GM19193 (cell line): Measurements from ENCODE around the gene MAX.

Experiments
- POLR2A ChIP-seq: IDR thresholded peaks from 4 replicates; pipeline ENCODE4 v1.6.1; 2011; ENCODE audit not compliant: insufficient read depth, insufficient read length; ENCODE audit errors: extremely low read depth

Gene MAX

DNA sequence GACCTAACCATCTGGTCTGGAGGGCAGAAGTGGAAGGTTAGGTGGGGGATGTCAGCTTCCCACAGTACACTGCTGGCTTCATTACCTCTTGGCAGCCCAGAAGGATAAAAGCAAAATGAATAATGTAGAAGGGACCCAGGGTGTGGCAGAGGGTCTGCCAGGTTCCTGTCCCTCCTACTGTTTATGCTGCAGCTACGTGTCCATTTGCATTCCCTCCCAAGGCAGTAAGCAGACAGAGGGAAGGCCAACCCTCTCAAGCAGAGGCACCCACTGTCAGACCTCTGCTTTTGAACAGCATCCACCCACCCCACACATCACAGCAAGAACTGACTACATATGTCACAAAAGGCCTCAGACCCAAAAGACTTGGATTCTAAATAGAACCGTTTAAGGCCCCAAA lies 19.4 kb downstream of the MAX start:
- TF ChIP-seq POLR2A, result no peak

DNA sequence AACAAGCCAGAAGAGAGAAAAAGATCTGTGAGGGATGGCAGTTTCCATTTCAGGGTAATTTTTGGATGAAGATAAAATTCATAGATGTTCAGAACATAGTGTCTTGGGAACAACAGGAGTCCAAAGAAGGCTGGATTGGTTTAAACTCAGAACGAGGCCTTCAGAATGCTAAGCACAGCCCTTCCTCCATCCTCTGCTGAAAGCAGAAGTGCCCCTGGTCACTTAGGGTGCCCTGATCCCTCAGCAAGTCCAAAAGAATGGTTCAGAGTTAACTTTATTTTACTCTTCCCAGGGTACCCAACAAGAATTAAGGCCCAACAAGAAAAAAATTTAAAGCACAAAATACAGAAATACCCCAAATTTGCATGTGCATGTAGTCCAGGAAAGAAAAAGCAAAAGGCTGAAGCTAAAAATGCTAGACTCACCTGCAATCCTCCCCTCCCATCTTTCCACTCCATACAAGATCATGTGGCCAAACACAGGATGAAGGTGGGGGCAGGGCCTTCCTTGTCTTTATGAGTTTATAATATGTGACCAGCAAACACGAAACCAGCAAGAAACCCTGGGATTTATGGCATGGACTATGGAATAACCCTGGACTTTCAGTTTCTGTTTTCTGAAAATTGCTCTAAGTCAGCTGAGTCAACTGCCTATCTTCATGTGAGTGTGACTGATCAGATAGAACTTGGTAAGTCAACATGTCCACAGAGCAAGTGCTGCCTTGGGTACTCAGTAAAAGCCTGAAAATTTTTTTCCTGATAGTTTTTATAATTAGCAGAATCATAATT lies 21.2 kb downstream of the MAX start:
- no peak for TF ChIP-seq POLR2A

DNA sequence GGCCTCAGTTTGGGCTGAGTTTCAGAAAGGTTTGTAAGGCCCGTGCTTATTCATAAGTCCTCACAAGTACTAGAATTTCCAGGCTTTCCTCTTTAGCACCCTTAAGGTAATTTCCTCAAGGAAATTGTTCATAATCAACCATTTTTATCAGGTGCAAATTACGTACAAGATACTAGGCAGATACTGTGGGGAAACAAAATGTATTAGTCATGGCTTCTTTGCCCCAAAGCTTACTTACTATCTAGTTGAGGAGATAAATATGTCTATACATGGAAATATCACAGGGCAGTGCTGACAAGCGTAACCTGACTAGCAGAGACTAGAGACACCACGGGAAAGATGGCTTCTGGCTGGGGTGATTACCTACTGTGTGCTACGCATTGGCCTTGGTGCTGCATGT lies 22.5 kb downstream of the MAX start:
- no peak for TF ChIP-seq POLR2A

DNA sequence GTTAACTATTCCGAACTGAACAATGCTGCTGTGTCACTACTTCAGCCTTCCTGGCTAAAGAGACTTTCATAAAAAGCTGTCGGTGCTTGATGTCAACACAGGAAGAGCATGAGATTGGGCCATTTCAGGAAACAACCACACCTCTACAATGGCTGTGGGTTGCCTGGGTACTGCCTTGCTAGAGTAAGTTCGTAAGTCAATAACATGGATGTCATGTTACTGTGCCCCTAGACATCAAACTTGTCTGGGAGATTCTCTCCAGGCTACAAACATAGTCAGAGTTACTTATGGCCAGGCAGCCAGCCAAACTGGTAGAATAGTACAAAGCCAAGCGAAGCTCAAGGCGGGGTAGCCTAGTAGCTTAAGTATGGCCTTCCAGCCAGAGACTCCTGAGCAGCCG lies 23.1 kb downstream of the MAX start:
- no peak for TF ChIP-seq POLR2A

DNA sequence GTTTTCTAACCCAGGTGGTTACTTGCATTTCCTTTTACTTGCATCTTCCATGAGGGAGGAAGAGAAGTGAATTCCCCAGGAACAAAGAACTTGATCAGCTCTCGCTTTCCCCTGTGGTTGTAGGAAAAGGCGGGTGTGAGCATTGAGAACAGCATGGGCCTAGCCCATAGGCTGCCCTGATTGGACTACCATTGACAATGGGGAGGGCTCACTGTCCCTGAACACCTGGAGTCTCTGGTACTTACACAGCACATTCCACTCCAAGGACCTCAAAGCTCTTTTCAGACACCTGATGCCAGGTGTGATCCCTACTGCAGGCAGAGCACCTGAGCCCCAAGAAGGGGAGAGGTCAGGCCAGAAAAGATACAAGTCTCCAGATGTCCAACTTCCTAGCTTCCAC lies 25.0 kb downstream of the MAX start:
- TF ChIP-seq POLR2A, result no peak

DNA sequence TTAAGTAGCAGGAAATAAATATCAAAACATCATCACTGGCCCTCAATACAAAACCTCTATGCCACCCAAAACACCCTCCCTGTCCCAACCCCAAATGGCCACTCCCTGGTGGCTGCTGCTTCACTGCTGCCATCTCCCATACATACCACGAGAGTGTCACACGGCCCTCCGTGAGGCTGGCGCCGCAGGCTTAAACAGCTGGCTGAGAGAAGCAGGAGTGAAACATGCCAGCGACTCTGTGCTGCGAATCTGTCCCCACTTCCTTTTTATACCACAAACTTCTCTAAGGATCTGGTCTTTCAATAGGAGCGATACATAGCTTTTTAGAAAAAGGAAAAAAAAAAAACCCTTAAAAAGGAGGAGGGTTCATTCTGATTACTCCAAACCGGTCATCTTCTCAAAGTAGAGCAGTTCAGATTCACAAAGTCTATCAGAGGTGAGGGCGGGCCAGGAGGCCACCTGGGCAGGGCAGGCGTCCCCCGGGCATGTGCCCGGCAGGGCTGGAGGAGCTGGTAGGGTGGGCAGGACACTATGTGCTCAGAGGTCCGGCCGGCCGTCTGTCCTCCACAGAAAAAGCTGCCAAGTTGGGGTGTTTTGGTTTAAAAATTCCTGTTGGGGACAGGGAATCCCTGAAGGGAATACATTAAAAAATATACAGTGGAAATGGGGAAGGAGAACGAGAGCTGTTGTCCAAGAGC lies 26.5 kb downstream of the MAX start:
- TF ChIP-seq POLR2A, result no peak

DNA sequence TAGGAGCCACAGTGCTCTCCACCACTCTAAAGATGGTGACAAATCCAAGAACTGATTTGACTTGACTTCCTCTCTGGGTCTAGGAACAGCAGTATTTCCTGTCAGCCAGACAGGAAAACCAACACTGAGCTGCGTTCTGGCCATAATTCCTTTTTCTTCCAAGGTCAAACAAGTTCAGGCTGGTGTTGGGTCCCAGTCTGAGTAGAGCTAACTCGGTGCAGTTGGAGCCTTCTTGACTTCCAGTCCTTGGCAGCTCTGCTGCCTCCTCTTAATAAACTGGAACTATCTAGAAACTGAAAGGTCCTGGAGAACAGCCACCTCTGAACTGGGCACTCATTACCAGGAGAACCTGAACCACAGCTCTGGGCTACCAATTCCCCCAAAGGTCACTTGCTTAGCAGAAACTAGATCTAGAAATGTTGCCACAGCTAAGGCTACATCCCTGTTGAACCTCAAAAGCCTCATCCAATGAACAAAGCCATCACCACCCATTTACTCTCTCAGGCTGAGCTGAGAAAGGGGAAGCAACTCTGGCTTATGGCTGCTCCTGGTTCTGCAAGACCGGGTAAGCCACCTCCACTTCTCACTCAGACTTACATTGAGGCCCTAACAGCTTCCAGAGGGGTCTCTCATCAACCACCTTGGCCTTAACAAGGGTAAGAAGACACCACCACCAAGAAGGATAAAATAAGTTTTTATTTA lies 27.7 kb downstream of the MAX start:
- TF ChIP-seq POLR2A, result no peak

DNA sequence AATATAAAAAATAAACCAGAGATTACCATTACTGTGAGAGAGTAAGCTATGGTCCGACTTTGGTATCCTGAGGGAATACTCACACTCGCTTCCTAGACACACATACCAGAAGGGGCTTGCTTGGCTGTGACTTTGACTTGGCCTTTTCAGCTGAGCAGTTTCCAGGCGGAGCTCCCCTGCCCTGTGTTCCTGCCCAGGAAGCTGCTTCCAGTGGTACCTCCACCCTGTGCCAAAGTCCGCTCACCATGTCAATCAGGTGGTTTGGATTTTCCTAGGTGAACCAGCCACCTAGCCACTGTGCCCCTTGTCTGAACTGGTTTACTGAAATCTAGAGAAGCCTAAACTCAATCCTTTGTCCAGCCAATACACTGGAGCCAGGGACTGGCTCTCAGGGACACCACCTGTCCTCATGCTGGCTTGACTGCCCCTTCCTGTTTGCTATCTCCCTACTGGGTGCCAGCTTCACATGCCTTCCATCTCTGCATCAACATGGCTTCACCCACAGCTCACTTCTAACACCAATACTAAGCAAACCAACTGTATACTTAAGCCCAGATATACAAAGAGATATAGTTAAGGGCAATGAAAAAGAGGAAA lies 28.6 kb downstream of the MAX start:
- no peak for TF ChIP-seq POLR2A

DNA sequence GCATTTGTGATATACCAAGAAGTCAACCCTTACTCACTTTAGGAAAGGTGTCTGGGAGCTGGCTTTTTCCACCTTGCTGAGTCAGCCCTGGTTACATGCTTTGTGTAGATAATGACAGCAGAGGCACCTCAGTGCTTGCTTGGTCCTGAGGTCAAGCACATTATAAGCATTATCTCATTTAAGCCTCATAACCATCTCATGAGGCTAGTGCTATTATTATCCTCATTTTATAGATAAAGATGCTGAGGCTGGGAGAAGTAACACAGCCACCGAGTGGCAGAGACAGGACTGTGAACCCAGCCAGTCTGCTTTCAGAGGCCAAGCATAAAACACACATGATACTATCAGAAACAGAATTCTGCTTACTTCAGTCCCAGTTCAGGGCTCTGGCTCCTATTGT lies 29.4 kb downstream of the MAX start:
- TF ChIP-seq POLR2A, result no peak

DNA sequence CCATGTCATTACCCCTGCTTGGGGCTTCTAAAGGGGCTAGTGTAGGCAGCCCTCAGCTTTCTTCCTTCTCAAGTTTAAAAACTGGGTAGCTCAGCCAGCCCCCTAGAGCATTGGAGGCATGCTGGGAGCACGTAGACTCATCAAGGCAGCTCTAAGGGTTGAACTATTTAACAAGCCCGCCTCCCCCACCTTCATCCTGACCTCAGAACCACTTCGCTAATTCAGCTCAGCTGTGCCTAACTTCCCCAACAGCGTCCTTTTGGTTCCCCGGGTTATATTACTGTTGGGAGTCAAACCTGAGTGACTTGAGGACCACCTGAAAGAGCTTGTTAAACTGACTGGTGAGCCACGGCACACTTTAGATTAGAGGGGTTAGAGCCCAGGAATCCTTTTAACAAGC lies 30.1 kb downstream of the MAX start:
- TF ChIP-seq POLR2A, result no peak

DNA sequence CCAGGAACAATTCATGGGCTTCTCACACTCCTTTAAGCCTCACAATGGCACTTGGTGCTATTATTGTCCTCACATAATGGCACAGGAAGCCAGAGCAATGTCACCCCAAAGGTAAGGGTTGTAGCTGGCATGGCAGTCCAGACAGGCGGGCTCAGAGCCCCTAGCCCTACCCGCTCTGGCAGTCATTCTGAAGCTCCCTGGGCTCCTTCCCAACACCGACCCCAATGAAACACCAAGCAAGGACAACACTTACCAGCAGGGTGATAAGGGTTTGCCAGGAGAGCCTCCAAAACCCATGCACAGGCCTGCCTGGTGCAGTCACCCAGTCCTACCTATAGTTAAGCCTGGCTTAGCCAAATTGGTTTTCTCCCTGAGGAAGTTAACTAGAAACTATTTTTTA lies 30.8 kb downstream of the MAX start:
- no peak for TF ChIP-seq POLR2A

DNA sequence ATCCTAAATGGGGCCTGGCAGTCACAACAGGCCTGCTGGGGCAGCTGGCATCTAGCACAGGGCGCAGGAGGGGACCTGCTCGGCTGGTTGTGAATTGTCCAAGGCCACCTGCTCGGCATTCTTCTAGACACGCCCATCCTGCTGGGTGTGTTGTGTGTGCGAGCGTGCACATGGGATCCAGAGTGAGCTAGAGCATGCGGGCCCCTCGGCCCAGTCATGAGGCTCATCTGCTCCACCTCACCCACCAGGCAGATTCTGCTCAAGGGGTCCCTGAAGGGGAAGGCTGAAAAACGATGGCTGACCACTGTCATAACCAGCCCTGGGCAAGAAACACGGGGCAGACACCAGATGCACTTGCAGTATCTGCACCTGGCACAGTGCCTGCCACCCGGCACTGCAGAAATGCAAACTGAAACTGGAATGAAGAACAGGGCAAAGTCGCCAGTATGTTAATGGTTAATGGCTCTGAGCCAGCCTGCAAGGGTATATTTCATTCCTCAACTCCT lies 31.8 kb downstream of the MAX start:
- no peak for TF ChIP-seq POLR2A

DNA sequence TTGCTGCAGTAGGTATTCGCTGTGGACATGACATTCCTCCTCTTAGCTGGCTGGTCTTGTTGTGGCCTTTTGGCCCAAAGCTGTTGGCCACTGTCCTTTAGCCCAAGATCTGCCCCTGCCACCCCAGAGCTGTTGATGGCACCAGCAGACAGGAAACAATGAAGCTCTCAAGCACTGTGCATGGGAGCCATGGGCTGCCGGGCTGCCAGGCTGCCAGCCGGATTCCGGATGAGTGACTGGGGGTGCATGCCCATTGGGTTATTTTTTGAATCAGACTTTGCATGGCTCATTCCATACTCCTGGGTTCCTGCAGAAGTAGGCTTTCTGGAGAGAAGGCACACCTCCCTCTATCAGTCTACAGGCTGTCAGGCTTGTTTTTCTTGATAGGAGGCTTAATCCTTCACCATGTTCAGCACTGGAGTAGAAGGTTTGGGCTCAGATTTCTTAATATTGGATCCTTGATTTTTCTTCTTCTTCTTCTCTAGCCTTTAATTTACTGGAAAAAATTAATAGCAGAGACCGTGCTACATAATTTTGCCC lies 32.4 kb downstream of the MAX start:
- TF ChIP-seq POLR2A, result no peak

DNA sequence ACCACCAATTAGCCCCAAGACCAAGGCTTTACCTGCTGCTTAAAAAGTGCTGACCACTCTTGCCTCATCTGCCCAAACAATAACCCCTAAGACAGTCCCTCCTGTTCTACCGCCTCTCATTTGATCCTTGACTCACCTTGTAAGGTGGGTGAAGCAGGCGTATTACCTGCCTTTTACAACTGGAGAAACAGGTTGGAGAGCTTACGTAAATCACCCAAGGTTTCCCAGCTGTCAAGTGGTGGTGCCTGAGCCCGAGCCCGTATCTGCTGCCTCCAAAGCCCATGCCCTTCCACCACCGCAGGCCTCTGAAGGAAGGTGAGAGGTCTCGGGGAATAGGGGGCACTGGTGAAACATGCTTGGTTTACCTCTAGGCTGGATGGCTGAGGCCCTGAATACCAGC lies 36.6 kb downstream of the MAX start:
- no peak for TF ChIP-seq POLR2A
